H7 (cell line): Measurements from ENCODE around the gene CXCR3. TPM values are rescaled to one million over a fixed set of nuclear protein-coding genes. Genes with fewer than 3 reads are reported as not detected.
"Not testable (repeated sequence)": the region's sequence is repeated elsewhere in the genome, so short reads cannot be mapped to it uniquely, and the experiment has no call there.

ENCODE experiments used
- DNase-seq: peaks from one replicate; pipeline ENCODE4 v3.0.0; 2012
- H3K27me3 ChIP-seq: 2 replicates; pipeline ENCODE4 v1.6.0; 2011; ENCODE audit warnings: mild to moderate bottlenecking, low read length; ENCODE audit not compliant: control insufficient read depth, insufficient read depth
- H3K36me3 ChIP-seq: replicated peaks from 2 replicates; pipeline ENCODE4 v1.5.1; 2011; ENCODE audit warnings: low read length; ENCODE audit not compliant: control insufficient read depth, insufficient read depth
- H3K4me3 ChIP-seq: 2 replicates; pipeline ENCODE4 v1.5.1; 2011; ENCODE audit warnings: low read depth, mild to moderate bottlenecking, control low read depth, low read length, moderate library complexity; ENCODE audit not compliant: insufficient read depth
- total RNA-seq: library from RNA; depleted of rRNA; stranded (reverse); fragments of >200 nt; shearing (Covaris generic); gene quantifications from 2 replicates; pipeline ENCODE4 v1.2.3, GENCODE V29; 2014

CXCR3 gene
- total RNA-seq, 1 experiment from 2014 or later: not detected

DNA sequence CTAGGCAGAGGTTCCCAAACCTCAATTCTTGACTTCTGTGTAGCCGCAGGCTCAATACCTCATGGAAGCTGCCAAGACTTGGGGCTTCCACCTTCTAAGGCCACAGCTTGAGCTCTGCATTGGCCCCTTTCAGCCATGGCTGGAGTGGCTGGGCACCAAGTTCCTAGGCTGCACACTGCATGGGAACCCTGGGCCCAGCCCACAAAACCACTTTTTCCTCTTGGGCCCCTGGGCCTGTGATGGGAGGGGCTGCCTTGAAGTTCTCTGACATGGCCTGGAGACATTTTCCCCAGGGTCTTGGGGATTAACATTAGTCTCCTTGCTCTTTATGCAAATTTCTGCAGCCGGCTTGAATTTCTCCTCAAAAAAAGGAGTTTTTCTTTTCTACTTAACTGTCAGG, 35.0 kb upstream of the CXCR3 start:
- H3K27me3 ChIP-seq: no peaks in the 10 kb centered on the region
- no peak for DNase-seq
- H3K4me3 ChIP-seq: no peak overlapping the region
- H3K36me3 ChIP-seq: no peaks in the 10 kb centered on the region

DNA sequence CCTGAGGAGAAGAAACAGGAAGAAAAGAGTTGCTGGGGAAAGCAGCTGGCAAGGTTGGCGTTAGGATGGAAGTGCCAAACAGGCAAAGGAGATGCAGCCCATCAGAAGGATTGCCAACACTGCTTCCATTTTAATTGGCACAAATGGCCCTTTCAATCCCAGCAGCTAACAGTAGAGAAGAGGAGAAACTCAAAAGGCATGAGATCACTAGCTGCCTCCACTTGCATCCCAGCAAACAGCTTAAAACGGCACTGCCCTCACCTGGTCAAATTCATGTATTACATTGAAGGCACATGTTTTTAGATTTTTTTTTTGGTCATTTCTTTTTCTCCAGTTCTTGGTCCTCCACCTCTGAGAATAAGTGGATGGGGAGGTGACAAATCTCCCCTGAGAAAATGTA, 34.1 kb upstream of the CXCR3 start:
- DNase-seq: peak; percentile 61
- no peaks in the 10 kb centered on the region for H3K36me3 ChIP-seq
- no peaks in the 10 kb centered on the region for H3K27me3 ChIP-seq
- no peak overlapping the region for H3K4me3 ChIP-seq

DNA sequence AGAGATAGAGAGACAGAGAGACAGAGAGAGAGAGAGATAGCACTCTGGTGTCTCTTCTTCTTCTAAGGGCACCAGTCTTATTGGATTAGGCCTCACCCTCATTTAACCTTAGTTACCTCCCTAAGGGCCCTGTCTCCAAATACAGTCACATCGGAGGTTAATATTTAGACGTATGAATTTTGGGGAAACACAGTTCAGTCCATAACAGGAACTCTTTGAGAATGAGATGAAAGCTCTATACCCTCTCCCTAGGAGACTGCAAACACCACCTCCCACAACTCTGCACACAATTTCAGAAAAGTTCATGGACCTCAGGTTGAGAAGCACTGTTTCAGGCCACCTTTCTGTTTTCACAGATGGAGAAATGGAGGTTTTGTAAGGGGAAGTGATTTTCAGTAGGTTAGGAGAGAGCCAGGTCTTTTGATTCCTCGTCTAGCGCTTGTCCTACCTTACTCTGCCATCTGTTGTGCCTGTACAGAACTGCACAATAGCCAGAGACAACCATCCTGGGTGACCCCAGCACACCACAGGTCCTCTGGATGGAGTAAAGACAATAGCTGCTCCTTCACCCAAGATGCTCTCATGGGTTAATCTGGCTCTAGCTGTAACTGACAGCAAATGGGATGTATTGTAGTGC, 32.1 kb upstream of the CXCR3 start:
- no peaks in the 10 kb centered on the region for H3K27me3 ChIP-seq
- no peaks in the 10 kb centered on the region for H3K36me3 ChIP-seq
- H3K4me3 ChIP-seq: no peak overlapping the region
- no peak for DNase-seq

DNA sequence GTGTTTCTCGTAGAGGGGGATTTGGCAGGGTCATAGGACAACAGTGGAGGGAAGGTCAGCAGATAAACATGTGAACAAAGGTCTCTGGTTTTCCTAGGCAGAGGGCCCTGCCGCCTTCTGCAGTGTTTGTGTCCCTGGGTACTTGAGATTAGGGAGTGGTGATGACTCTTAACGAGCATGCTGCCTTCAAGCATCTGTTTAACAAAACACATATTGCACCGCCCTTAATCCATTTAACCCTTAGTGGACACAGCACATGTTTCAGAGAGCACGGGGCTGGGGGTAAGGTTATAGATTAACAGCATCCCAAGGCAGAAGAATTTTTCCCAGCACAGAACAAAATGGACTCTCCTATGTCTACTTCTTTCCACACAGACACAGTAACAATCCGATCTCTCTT, 26.1 kb upstream of the CXCR3 start:
- H3K4me3 ChIP-seq, DNase-seq, H3K27me3 ChIP-seq, H3K36me3 ChIP-seq: not testable (repeated sequence)

DNA sequence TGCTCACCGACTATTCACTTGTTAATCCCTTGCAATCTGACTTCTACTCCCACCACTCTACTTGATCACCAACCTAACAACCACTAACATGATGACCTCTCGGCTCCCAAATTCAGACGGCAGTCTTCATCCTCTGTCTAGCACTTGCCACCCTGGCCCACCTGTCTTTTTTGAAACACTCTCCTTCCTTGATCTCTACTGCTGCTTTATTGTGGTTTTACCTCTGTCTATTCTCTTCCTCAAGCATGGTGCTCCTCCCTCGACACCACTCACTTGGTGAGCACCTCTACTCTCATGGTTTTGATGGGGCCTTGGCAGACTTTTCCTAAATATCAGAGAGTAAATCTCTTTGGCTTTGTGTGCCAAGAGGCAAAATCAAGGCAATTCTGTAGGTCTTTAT, 21.7 kb upstream of the CXCR3 start:
- Histone ChIP-seq H3K36me3 (no peaks in the 10 kb centered on the region), H3K27me3 (no peaks in the 10 kb centered on the region), H3K4me3 (no peak overlapping the region)
- DNase-seq: no peak

DNA sequence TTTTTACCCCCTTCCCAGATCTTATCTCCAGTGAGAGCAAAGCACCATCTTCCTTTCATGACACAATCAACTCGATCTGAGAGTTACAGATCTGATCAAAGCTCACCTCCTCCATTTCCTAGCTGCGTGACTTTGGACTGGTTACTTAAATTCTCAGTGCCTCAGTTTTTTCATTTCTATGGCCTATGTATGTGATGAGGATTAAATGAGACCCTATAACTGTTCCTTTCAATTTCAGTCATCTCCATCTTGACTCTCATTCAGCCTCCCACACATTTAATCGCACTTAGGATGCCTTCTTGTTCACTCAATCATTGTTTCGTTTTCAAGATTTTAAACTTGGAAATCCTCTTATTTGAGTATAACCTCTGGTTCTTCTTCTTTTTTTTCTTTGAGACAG, 20.1 kb upstream of the CXCR3 start:
- DNase-seq: no peak
- Histone ChIP-seq H3K4me3 (no peak overlapping the region), H3K36me3 (no peaks in the 10 kb centered on the region)

DNA sequence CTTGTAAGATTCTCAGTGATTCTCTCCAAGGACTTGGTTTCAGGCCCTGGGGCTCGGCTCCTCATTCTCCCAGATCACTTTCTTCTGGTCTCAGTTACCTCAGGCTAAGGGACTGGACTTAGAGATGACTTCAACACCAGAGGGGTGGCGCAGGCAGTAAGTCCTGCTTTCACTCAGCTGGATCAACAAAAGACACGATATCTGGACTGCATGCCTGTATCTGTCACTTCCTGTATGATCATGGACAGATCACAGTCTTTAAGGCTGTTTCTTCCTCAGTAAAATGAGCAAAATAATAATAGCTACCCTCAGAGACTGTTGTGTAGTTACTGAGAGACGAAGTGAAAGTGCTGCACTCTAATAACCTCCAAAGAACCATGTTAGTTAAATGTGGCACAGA, 19.5 kb upstream of the CXCR3 start:
- no peaks in the 10 kb centered on the region for H3K27me3 ChIP-seq
- no peak overlapping the region for H3K4me3 ChIP-seq
- H3K36me3 ChIP-seq: no peaks in the 10 kb centered on the region
- DNase-seq: no peak

More for the DNA sequence above, 20.1 kb upstream of the CXCR3 start:
- H3K27me3 ChIP-seq: no peaks in the 10 kb centered on the region

DNA sequence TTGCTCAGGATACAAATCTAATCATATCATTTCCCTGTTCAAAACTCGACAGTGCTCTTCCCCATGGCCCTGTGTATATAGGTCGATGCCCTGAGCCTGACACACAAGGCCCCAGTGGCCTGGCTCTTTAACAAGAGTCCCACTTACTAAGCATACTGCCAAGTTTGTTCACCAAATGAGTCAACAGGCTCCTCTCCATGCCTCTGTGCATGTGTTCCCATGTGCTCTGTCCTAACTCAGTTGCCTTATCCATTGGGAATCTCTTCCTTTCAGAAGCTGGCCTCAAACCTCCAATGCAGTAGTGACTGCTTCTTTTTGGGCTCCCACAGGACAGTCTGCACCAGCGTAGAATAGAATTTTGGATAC, 18.9 kb upstream of the CXCR3 start:
- no peak for DNase-seq
- no peak overlapping the region for H3K4me3 ChIP-seq
- H3K27me3 ChIP-seq: no peaks in the 10 kb centered on the region
- no peaks in the 10 kb centered on the region for H3K36me3 ChIP-seq

DNA sequence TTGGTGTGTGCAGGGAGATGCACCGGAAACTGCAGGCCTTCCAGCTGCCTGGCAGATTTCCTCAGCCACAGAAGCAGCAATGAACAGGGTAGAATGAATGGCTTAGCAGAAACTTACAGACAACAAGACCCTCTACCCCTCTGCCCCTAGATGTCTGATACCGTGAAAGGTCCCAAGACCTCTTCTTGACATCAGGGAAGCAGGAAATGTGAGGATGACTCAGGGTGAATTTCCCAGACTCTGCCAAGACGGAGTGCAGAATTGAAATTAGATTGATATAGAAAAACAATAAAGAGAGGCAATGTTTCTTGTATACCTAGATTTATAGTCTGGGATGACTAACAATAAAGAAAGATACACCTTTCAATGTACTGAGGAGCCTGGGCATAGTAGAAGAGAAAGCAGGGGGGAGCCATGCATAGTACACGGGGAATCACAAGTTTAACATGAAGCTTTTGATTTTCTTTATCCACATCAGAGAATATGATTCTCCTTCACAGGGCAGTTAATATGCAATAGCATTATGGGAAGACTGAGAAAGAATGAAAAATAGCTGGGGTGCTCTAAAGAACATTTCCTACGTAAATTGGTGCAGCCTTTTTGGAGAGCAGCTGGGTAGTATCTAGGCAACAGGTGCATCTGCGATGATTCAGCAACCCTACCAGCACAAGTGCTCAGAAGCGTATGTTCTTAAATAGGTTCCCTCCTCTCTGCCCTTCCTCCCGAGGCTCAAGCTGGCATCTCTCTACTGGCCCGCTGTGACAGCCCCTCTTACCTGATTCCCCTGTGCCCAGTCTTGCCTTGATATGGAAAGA, 18.3 kb upstream of the CXCR3 start:
- Histone ChIP-seq H3K36me3 (no peaks in the 10 kb centered on the region), H3K27me3 (no peaks in the 10 kb centered on the region), H3K4me3 (no peak overlapping the region)
- no peak for DNase-seq

DNA sequence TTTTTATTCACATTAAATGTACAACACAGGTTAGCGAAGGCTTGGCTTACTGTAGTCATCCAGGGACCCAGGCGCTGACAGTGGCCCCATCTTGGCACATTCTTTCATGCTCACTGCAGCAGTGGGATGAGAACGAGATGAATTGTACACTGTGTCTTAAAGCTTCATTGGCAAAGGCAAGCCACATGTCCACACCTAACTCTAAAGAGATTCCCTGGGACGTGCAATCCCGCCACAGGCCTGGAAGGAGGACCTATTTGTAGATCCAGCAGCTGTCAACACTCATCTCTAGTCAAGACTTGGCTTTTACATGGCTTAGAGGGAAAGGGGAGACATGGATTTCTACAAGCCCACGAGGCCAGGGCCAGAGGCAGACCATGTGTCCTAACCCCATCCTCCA, 16.1 kb upstream of the CXCR3 start:
- H3K36me3 ChIP-seq: no peaks in the 10 kb centered on the region
- no peaks in the 10 kb centered on the region for H3K27me3 ChIP-seq
- no peak overlapping the region for H3K4me3 ChIP-seq
- no peak for DNase-seq

DNA sequence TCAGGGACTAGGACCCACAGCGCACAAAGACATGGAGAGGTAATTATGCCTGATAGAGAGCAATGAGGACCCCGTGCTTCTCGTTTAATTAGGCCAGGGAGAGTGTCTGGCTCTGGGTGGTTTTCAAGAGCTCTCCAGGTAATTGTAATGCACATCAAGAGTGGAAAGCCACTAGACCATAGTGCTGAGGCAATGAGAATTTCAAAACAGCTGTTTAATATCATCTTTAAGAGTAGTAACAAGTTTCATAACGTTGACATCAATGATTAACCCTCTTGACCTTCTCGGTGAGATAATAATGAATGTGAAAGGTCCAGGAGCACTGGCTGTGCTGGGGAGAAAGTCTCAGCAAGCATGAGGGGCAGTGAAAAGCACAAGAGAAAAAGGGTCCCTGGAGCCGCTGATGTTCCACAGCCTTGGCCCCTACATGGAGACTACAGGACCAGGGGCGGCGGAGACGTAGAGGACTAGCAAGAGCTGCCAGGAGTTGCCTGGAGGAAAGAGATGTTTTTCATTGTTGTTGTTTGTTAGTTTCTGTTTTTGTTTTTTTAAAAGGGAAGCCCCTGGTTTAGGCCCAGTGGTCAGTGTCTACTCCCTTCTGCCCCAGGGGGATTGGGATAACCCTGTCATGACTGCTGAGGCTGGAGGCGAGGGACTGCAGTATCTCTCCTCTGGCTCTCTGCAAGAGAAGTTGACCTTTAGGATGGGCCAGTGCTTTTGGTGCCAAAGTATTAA, 14.8 kb upstream of the CXCR3 start:
- no peak overlapping the region for H3K4me3 ChIP-seq
- DNase-seq: no peak
- H3K36me3 ChIP-seq: no peaks in the 10 kb centered on the region
- H3K27me3 ChIP-seq: no peaks in the 10 kb centered on the region

DNA sequence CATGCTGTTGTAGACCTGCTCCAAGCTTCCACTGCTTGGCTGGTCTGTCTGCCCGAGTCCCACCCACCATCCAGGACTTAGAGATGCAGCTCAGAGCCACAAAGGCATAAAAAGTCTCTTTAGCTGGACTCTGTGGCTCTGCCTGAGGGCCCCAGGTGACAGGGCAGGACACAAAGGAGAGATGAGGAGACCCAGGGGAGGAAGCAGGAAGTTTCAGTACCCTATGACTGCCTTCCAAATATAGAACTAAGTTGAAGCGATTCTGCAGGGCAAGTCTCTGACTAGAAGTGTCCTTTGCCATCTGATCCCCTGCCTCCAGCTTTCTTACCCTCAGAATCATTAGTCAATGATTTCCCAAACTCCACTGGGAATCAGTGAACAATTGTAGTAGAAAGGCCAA, 11.2 kb upstream of the CXCR3 start:
- no peak for DNase-seq

DNA sequence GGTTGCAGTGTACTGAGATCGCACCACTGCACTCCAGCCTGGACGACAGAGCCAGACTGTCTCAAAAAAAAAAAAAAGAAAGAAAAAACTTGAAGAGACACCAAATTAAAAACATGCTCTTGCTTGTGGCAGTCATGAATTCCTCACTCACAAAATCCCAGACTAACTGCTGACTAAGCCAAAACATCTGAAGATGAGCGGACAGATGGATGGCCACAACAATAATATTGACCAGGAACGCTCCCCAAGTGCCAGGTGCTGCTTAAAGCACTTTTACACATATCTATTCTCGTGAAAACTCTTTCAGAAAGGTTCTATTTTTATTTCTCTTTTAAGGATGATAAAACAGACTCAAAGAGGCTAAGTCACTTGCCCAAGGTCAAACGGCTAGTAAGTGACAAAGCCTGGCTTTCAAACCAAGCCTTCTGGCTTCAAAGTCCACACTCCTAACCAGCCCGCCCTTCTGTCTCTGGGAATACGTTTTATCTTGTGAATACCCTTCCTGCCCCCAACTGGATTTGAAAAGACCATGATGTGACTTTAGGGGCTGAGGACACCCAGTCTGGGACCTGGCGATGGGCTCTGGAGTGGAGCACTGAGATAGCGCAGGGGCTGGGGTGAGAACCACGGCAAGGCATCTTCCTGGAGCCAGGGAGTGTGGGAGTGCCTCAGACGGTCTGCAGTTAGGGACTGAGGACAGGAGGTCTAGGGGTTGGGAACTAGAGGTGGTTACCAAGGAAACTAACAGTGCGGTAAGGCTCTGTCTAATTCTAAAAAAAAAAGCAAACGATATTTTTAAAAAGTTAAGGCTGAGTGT, 9.5 kb upstream of the CXCR3 start:
- no peaks in the 10 kb centered on the region for H3K27me3 ChIP-seq
- H3K36me3 ChIP-seq: no peaks in the 10 kb centered on the region
- no peak overlapping the region for H3K4me3 ChIP-seq
- DNase-seq: no peak

More for the DNA sequence above, 11.2 kb upstream of the CXCR3 start:
- no peak overlapping the region for H3K4me3 ChIP-seq
- no peaks in the 10 kb centered on the region for H3K36me3 ChIP-seq
- no peaks in the 10 kb centered on the region for H3K27me3 ChIP-seq

DNA sequence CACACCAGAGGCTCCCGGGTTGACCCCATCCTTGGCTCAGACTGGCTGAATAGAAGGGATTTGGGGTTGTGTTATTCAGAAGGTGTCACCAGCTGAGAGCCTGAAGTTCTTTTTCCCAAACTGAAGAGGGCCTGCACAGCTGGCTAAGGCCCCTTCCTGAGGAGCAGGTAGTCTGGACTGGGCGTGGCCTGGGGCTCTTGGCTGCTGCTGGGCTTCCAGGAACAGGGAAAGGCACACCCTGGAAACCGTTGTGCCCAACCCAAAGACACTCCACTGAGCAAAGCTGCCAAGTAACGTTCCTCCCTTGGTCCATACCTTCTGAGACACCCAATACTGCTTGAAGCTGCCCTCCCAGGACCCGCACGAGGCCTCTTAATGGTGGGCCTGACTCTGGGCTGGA, 8.3 kb upstream of the CXCR3 start:
- Histone ChIP-seq H3K4me3 (no peak overlapping the region), H3K27me3 (no peaks in the 10 kb centered on the region), H3K36me3 (no peaks in the 10 kb centered on the region)
- DNase-seq: no peak
